H9 (cell line): Measurements from ENCODE around the gene CSHL1. TPM values are rescaled to one million over a fixed set of nuclear protein-coding genes. Genes with fewer than 3 reads are reported as not detected.

Experiments
- DNase-seq: peaks from one replicate; pipeline ENCODE4 v3.0.0-alpha.2; 2017
- H2AFZ ChIP-seq: one replicate; pipeline ENCODE4 v1.6.1; 2013; ENCODE audit warnings: mild to moderate bottlenecking, low read length, control low read depth, moderate library complexity
- H2AK5ac ChIP-seq: 2 replicates; pipeline ENCODE4 v1.6.1; 2013; ENCODE audit warnings: low read length, control low read depth, mixed read lengths; ENCODE audit not compliant: insufficient read length
- H2BK120ac ChIP-seq: one replicate; pipeline ENCODE4 v1.6.1; 2013; ENCODE audit warnings: low read depth, mild to moderate bottlenecking, low read length, control low read depth, inconsistent platforms; ENCODE audit not compliant: poor library complexity, severe bottlenecking
- H2BK12ac ChIP-seq: 2 replicates; pipeline ENCODE4 v1.6.1; 2013; ENCODE audit warnings: low read length, control low read depth, mixed read lengths, low read depth; ENCODE audit not compliant: insufficient read length
- H2BK15ac ChIP-seq: 2 replicates; pipeline ENCODE4 v1.6.1; 2013; ENCODE audit warnings: low read depth, low read length, control low read depth
- H2BK20ac ChIP-seq: one replicate; pipeline ENCODE4 v1.6.1; 2013; ENCODE audit warnings: low read depth, mild to moderate bottlenecking, low read length, control low read depth, inconsistent platforms; ENCODE audit not compliant: poor library complexity, severe bottlenecking
- H2BK5ac ChIP-seq: 2 replicates; pipeline ENCODE4 v1.6.1; 2013; ENCODE audit warnings: low read length, control low read depth, mixed read lengths; ENCODE audit not compliant: insufficient read length
- H3K14ac ChIP-seq: 2 replicates; pipeline ENCODE4 v1.6.1; 2013; ENCODE audit warnings: low read length, control low read depth; ENCODE audit not compliant: insufficient read depth
- H3K18ac ChIP-seq: 2 replicates; pipeline ENCODE4 v1.6.1; 2013; ENCODE audit warnings: low read depth, mild to moderate bottlenecking, mixed read lengths, low read length, control low read depth; ENCODE audit not compliant: insufficient read length
- H3K23ac ChIP-seq: 2 replicates; pipeline ENCODE4 v1.6.1; 2013; ENCODE audit warnings: low read length, control low read depth, mixed read lengths, low read depth; ENCODE audit not compliant: insufficient read length
- H3K23me2 ChIP-seq: 2 replicates; pipeline ENCODE4 v1.6.1; 2013; ENCODE audit warnings: low read depth, mild to moderate bottlenecking, mixed read lengths, low read length, control low read depth; ENCODE audit not compliant: insufficient read length, poor library complexity, severe bottlenecking
- H3K27ac ChIP-seq: 2 replicates; pipeline ENCODE4 v1.5.1; 2013; ENCODE audit warnings: low read length, control low read depth, mixed read lengths, low read depth; ENCODE audit not compliant: insufficient read length
- H3K27me3 ChIP-seq: 2 replicates; pipeline ENCODE4 v1.6.1; 2013; ENCODE audit warnings: low read length, control low read depth, inconsistent platforms; ENCODE audit not compliant: insufficient read depth
- H3K4ac ChIP-seq: 2 replicates; pipeline ENCODE4 v1.6.1; 2013; ENCODE audit warnings: low read depth, mild to moderate bottlenecking, control low read depth, inconsistent platforms, low read length, moderate library complexity
- H3K4me1 ChIP-seq: 2 replicates; pipeline ENCODE4 v1.6.1; 2013; ENCODE audit warnings: low read length, control low read depth, inconsistent platforms; ENCODE audit not compliant: insufficient read depth
- H3K4me2 ChIP-seq: 2 replicates; pipeline ENCODE4 v1.6.1; 2013; ENCODE audit warnings: low read length, control low read depth, mixed read lengths; ENCODE audit not compliant: insufficient read length, insufficient read depth
- H3K56ac ChIP-seq: 2 replicates; pipeline ENCODE4 v1.6.1; 2013; ENCODE audit warnings: low read depth, mild to moderate bottlenecking, mixed read lengths, low read length, control low read depth; ENCODE audit not compliant: insufficient read length
- H3K79me1 ChIP-seq: 2 replicates; pipeline ENCODE4 v1.6.1; 2013; ENCODE audit warnings: low read depth, mild to moderate bottlenecking, moderate library complexity, low read length, control low read depth, inconsistent platforms; ENCODE audit not compliant: insufficient read depth, poor library complexity, severe bottlenecking
- H3K79me2 ChIP-seq: 2 replicates; pipeline ENCODE4 v1.6.1; 2013; ENCODE audit warnings: low read length, control low read depth, inconsistent platforms; ENCODE audit not compliant: insufficient read depth
- H3K9ac ChIP-seq: 2 replicates; pipeline ENCODE4 v1.6.1; 2013; ENCODE audit warnings: low read length, control low read depth, mixed read lengths; ENCODE audit not compliant: insufficient read length; ENCODE audit errors: extremely low read depth
- H3K9me3 ChIP-seq: one replicate; pipeline ENCODE4 v1.6.1; 2013; ENCODE audit warnings: low read depth, low read length, inconsistent platforms; ENCODE audit not compliant: control insufficient read depth
- H3T11ph ChIP-seq: one replicate; pipeline ENCODE4 v1.6.1; 2013; ENCODE audit warnings: mild to moderate bottlenecking, low read length, control low read depth, inconsistent platforms
- H4K20me1 ChIP-seq: one replicate; pipeline ENCODE4 v1.6.1; 2013; ENCODE audit not compliant: control insufficient read depth, insufficient read length, insufficient read depth
- H4K5ac ChIP-seq: 2 replicates; pipeline ENCODE4 v1.6.1; 2013; ENCODE audit warnings: low read depth, mild to moderate bottlenecking, mixed read lengths, low read length, control low read depth; ENCODE audit not compliant: insufficient read length
- H4K8ac ChIP-seq: replicated peaks from 2 replicates; pipeline ENCODE4 v1.6.1; 2013; ENCODE audit warnings: low read length, control low read depth, mixed read lengths, low read depth; ENCODE audit not compliant: insufficient read length
- H4K91ac ChIP-seq: 2 replicates; pipeline ENCODE4 v1.6.1; 2013; ENCODE audit warnings: low read depth, mild to moderate bottlenecking, moderate library complexity, mixed read lengths, low read length, control low read depth; ENCODE audit not compliant: insufficient read length
- H3K27ac Mint-ChIP-seq, 3 experiments: 2 replicates in 2 of 3; 3 replicates in 1 of 3; pipeline ENCODE4 v1.8.0; 2020 to 2021; ENCODE audit warnings: mixed read lengths in 3 of 3, mild to moderate bottlenecking in 1 of 3, moderate library complexity in 1 of 3
- H3K27me3 Mint-ChIP-seq: 2 replicates; pipeline ENCODE4 v1.8.0; 2021; ENCODE audit warnings: low read depth, mild to moderate bottlenecking, moderate library complexity, mixed read lengths
- H3K36me3 Mint-ChIP-seq, 3 experiments: 2 replicates in 2 of 3; 3 replicates in 1 of 3; pipeline ENCODE4 v1.8.0; 2020 to 2021; ENCODE audit warnings: low read depth in 3 of 3, mixed read lengths in 3 of 3; ENCODE audit not compliant: insufficient read depth in 1 of 3
- H3K4me1 Mint-ChIP-seq, 2 experiments: 2 replicates each; pipeline ENCODE4 v1.8.0; 2020; ENCODE audit warnings: mixed read lengths in 2 of 2
- H3K4me3 Mint-ChIP-seq, 2 experiments: 2 replicates in 1 of 2; 3 replicates in 1 of 2; pipeline ENCODE4 v1.8.0; 2020 to 2021; ENCODE audit warnings: mild to moderate bottlenecking in 2 of 2, mixed read lengths in 2 of 2, moderate library complexity in 1 of 2
- H3K9me3 Mint-ChIP-seq, 2 experiments: 2 replicates in 1 of 2; 3 replicates in 1 of 2; pipeline ENCODE4 v1.8.0; 2020; ENCODE audit warnings: mild to moderate bottlenecking in 2 of 2, mixed read lengths in 2 of 2, moderate library complexity in 1 of 2
- WGBS: extraction: QIAGEN DNeasy Blood & Tissue Kit; methylation state at CpG from one replicate; pipeline ENCODE4 v1.1.7; 2013; ENCODE audit warnings: missing lambda C conversion rate, low lambda C conversion rate, mixed read lengths; ENCODE audit not compliant: insufficient read length; ENCODE audit errors: extremely low coverage; 5-methylcytosine and 5-hydroxymethylcytosine counted together
- total RNA-seq: library from RNA; stranded (reverse); gene quantifications from 2 replicates; pipeline ENCODE4 v1.2.1, GENCODE V29; 2021
- TF ChIP-seq, protein P1 (sequence below): fragments of 200-600 bp; sonication (generic); conservative IDR thresholded peaks from 3 replicates; pipeline ENCODE4 v1.8.0; 2021; ENCODE audit warnings: antibody characterized with exemption, mild to moderate bottlenecking

CSHL1 gene
- total RNA-seq, 1 experiment from 2014 or later = not detected

- no peaks in the 10 kb centered on the region for H3K9me3 ChIP-seq
- Mint-ChIP-seq H3K27me3 (peaks cover 19% of the 10 kb centered on the region), H3K36me3 (no peaks in the 10 kb centered on the region), H3K9me3 (no peaks in the 10 kb centered on the region; a peak in 1 of 5 replicates), H3K27ac (no peak overlapping the region), H3K4me1 (peaks cover 19 to 35% of the 10 kb centered on the region in 2 experiments), H3K4me3 (no peak overlapping the region)
- H3T11ph ChIP-seq = no peak overlapping the region
- H2BK20ac ChIP-seq = no peak overlapping the region
- H4K8ac ChIP-seq = no peak overlapping the region
- no peaks in the 10 kb centered on the region for H4K20me1 ChIP-seq
- no peak overlapping the region for H3K4me2 ChIP-seq
- H4K5ac ChIP-seq = no peak overlapping the region
- no peak overlapping the region for H2AFZ ChIP-seq
- H3K79me2 ChIP-seq = no peaks in the 10 kb centered on the region
- H3K4me1 ChIP-seq = peaks cover 3% of the 10 kb centered on the region; the same call in 1 of the 2 replicates
- H2BK120ac ChIP-seq = no peak overlapping the region
- no peak overlapping the region for H3K23ac ChIP-seq
- no peak overlapping the region for H3K14ac ChIP-seq
- no peak overlapping the region for H2BK12ac ChIP-seq
- no peak overlapping the region for H2AK5ac ChIP-seq
- no CpG with 5 or more reads among the region's 7 CpGs for WGBS
- no peaks in the 10 kb centered on the region for H3K23me2 ChIP-seq
- no peak overlapping the region for H3K56ac ChIP-seq
- no peaks in the 10 kb centered on the region for H3K27me3 ChIP-seq
- no peaks in the 10 kb centered on the region for H3K79me1 ChIP-seq
- H4K91ac ChIP-seq = no peak overlapping the region
- no peak overlapping the region for H3K4ac ChIP-seq
- no peak overlapping the region for H3K27ac ChIP-seq
- H3K9ac ChIP-seq = no peak overlapping the region
- no peak overlapping the region for H2BK15ac ChIP-seq
- no peak for DNase-seq
- H2BK5ac ChIP-seq = no peak overlapping the region
- TF ChIP-seq, protein P1, sequence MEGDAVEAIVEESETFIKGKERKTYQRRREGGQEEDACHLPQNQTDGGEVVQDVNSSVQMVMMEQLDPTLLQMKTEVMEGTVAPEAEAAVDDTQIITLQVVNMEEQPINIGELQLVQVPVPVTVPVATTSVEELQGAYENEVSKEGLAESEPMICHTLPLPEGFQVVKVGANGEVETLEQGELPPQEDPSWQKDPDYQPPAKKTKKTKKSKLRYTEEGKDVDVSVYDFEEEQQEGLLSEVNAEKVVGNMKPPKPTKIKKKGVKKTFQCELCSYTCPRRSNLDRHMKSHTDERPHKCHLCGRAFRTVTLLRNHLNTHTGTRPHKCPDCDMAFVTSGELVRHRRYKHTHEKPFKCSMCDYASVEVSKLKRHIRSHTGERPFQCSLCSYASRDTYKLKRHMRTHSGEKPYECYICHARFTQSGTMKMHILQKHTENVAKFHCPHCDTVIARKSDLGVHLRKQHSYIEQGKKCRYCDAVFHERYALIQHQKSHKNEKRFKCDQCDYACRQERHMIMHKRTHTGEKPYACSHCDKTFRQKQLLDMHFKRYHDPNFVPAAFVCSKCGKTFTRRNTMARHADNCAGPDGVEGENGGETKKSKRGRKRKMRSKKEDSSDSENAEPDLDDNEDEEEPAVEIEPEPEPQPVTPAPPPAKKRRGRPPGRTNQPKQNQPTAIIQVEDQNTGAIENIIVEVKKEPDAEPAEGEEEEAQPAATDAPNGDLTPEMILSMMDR = no peak
- H3K18ac ChIP-seq = no peak overlapping the region
Observed at GRCh38 chr17:63914471-63914870, 3.4 kb upstream of the CSHL1 start.
